NCI-H524 treated with DMSO at 0.1 percent for 48 hours (cell line): ENCODE measurements around the gene PPY.
"Not testable (repeated sequence)": the region's sequence is repeated elsewhere in the genome, so short reads cannot be mapped to it uniquely, and the experiment has no call there.

Experiments used
- DNase-seq: peaks from one replicate; lab custom pipeline; 2025; lab: John Stamatoyannopoulos, UW

The PPY gene, protein sequence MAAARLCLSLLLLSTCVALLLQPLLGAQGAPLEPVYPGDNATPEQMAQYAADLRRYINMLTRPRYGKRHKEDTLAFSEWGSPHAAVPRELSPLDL

DNA sequence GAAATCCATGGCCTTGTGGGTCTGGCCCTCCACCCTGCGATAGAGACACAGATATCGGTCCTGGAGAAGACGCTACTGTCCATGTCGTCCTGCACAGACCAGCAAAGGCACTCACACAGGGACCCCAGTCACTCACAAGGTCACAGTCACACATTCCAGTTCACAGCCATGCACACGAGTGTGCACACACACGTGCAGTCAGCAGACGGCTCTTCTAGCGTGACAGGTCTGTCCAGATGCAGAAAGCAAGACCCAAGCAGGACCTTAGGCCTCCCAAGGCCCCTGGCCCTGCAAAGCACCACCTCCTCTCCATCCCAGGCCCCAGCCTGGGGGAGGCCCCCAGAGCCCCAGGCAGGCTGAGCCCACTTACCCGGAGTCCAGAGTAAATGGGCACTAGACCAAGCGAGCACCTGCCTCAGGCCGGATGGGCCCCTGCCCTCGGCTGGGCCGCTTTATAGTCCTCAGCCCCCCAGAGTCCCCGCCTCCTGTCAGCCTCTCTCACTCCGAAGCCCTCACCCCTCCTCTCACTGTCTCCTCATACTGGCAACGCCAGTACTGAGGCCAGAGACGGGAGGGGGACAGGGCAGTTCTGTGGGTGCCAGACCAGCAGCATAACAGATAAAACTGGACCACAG is at the start of gene PPY:
PPY (minus strand) TSS at position 426 of the 635 bp plus-strand sequence. CDS start 822 bp downstream, outside the sequence.
- no peak for DNase-seq

- no peak for DNase-seq
Observed at GRCh38 chr17:43988301-43988700, 46.0 kb upstream of the PPY start.

DNA sequence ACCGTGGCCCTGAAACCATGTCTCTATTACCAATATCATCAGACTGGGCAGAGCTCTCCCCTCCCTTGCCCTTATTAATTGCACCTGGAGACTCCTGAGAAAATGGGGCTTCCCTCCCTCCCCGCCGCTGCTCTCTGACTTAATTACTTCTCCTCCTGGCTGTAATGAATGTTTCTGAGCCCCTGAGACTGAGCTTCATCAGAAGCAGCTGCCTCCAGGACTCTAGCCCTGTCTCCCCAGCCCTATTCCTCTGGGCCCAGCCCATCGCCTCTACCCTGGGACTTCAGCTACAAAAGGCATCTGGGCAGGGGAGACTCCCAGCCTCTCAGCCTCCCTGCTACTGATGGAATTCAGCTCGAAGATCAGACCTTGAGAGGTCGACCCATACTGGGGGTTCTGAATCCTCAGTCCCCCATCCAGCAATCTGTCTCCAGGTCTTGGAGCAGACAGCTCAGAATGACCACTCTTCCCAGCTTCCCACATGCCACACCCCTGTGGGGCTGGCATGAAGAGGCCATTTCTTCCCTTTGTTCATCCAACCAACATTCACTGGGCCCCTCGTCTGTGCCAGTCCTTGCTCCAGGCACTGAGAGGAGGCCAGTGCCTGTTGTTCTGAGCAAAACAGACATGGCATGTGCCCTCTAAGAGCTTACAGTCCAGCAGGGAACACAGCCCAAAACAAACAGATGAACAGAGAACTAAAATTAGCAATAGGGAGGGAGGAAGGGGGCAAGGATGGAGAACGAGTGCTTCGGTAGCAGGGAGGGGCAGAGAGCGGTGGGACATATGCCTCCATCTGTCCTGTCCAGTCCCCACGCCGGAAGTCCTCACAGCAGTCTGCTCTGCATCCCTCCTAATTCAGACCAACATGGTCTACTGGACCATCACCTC is 45.1 kb upstream of the PPY start:
- no peak for DNase-seq

DNA sequence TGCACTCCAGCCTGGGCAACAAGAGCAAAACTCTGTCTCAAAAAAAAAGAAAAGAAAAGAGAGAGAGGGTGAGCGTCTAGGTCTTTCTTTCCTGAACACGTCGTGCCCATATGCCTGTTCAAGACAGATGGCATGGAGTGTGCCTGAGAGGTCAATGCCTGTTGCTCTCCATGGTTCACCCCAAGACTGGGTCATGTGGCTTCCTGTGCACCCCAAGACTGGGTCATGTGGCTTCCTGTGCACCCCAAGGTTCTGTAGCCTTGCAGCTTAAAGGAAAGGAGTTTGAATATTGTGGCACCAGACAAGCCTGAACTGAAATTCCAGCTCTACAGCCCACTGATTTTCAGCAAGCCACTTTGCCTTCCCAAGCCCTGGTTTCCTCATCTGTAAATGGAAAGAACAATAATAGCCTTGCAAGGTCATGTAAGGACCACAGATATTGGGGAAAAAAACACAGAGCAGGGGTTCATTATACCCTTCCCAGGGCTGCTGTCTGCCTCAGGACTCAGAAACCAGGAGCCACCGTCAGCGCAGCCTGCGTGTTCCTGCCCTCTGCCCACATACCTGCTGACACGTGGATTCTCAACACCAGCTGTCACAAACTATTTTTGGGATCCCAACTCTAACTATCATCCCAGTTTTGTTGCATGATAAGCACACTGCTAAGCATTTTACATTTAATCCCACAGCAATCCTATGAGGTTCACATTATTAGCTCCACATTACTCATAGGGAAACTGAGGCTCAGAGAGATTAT is 44.1 kb upstream of the PPY start:
- no peak for DNase-seq

DNA sequence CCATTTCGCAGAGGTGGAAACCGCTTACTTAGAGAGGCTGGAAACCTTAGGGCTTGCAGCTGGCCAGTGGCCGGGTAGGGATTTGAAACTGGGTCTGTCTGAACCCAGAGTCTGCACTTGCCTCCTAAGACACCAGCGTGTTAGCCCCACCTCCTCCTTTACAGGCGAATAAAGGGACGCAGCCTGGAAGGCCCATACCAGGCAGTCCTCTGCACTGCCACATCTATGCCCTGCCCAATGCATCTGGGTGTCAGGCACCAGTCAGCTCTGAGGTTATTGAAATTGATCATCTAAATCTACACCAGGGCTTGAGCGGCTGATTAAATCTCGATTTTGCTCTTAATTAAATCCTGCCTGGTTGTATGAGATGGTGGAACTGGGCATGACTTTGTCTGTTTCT is 42.2 kb upstream of the PPY start:
- no peak for DNase-seq

- no peak for DNase-seq
Observed at GRCh38 chr17:43983515-43984411, 41.5 kb upstream of the PPY start.

DNA sequence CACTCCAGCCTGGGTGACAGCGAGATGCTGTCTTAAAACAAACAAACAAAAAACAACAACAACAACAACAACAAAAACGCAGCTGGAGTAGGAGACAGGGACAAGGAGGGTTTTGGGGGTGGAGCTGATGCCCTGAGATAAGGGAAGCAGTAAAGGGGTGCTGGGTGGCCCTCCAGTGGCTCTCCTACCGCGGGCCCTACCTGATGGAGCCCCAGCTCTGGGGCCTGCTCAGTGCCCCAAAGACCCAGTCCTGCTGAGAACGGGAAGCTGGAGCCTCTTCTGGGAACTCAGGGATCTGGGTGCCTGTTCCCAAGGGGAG is 40.9 kb upstream of the PPY start:
- DNase-seq, result no peak

DNA sequence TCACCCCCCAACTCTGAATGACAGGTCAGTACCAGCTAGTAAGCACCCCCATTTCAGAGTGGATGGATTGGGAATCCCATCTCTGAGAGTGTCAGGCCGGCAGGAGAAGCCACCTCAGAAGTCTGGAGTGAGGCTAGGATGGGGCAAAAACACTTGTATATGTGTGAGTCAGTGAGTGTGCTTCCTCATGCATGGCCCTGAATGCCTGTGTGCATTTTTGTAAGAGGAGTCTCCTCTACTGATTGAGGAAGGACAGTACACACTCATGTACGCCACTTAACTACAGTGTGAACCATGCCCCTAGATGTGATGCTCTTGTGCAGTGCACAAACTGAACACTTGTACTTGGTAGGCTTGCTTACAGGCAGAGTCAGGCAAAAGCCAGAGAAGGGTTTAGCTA is 39.9 kb upstream of the PPY start:
- no peak for DNase-seq

DNA sequence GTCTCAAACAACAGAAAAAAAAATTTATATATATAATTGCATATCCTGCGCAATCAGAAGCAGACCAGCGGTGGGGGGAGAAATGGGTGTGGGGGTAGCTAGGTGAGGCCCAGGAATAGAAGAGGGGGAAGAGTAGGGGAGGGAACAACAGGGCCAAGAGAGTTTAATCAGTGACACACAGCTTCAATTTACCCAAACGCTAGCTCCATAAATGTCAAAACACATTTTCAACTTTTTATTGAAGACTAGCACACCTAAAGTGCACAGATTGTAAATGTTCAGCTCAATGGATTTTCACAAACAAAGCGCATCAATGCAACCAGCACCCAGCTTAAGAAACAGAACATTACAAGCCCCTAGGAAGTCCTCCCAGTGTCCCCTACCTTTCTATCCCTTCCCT is 37.4 kb upstream of the PPY start:
- DNase-seq, result no peak

GRCh38 chr17:43979011-43979410 is 36.7 kb upstream of the PPY start:
- DNase-seq, result no peak

GRCh38 chr17:43978078-43978477 is 35.8 kb upstream of the PPY start:
- DNase-seq, result no peak

DNA sequence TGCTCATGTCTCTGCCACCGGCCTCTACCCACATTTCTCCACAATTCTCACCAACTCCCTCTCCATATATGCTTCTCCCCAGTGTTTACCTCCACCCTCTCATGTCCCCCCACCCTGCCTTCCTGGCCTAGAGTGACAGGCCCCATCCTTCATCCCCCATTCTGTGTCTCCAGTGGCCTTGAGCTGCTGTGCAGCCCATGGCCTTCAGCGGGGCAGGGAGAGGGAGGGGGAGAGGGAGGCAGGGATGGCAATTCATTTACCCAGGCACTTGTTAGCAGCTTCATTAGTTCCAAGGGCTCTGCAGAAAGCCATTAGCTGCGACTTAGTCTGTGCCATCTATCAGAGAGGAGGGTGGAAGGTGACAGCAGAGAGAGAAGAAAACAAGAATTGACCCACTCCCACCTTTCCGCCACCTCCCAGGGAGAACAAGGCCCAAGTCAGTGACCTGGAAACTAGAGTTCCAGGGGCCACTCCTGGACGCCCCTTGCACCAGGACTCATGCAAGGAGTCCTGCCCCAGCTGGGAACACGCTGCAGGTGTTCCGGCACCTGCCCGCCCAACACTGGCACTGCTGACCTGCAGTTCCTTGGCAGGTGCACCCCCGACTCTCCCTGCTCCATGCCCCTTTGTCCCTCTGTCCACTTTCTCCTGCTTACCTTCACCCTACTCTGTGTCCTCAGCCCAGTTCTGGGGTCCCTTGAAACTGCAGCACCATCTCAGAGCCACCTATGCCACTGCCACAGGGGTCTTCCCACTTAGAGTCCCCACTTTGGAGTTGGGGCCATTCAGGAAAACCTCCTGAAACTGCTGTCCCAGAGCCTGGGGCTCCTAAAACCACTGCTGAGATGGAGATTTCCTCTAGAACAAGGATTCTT is 34.9 kb upstream of the PPY start:
- no peak for DNase-seq

GRCh38 chr17:43975898-43976297 is 33.6 kb upstream of the PPY start:
- DNase-seq, result no peak

DNA sequence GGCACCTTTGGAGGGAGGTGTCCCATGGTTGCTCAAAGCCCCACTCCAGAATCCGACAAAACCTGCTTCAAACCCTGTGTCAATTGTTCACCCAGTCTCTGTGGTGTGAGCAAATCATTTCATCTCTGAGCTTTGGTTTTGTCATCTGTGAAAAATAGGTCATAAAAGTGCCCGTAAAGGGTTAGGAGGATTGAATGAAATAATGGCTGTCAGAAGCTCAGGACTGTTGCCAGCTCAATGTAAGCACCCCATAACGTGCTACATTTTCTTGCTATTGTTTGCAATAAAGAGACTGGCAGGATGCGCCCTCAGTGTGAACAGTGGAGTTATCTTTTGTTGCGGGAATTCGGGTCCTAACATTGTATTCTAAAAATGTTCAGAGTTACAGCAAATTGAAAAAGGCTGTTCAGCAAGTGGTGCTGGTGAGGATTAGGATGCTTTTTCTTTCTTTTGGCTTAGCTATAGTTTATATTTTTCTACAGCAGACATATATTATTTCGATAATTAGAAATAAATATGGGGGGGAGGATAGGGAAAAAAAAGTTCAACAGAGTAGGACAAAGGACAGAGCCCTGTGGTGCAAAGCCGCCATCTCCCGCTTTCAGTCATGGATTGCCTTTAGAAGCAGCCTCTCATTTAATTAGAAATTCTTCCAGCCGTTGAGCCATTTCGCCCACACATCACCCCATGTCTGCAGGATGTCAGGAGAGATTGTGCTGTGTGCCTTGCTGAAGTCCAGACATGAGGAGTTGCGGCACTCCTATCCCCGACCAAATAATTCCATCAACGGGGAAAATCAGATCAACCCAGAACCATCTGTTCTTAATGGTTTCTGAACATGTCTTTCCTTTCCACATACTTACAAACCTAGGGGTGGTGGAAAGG is 32.3 kb upstream of the PPY start:
- no peak for DNase-seq

- DNase-seq, result not testable (repeated sequence)
Observed at GRCh38 chr17:43972444-43973212, 30.4 kb upstream of the PPY start.

GRCh38 chr17:43971436-43971835 is 29.2 kb upstream of the PPY start:
- DNase-seq, result not testable (repeated sequence)

DNA sequence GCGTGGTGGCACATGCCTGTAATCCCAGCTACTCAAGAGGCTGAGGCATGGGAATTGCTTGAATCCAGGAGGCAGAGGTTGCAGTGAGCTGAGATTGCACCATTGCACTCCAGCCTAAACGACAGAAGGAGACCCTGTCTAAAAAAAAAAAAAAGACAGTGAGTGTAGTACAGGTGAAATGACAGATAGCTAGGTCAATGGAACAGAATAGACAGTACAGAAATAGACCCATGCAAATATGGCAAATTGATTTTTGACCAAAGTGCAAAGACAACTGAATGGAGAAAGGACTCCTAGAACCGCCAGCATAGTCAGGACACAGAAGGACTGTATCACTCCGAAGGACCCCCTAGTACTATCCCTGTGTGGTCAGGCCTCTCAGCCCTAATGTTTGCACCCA is 28.1 kb upstream of the PPY start:
- no peak for DNase-seq

GRCh38 chr17:43967251-43967875 is 25.1 kb upstream of the PPY start:
- no peak for DNase-seq
